Measurements from ENCODE around the gene NLRP8.

GRCh38 chr19:55901369-55902079 is 46.1 kb upstream of the NLRP8 start:
- TF ChIP-seq GATA2 (IDR thresholded peaks at IDR 0.05; ENCODE audit: low read depth, low read length) (no peak), GATA3 (IDR thresholded peaks at IDR 0.05; ENCODE audit: low read depth, low read length) (no peak)

All from SH-SY5Y (cell line).